ENCODE measurements around the gene ACIN1.

- TF ChIP-seq CTCF (IDR thresholded peaks at IDR 0.05) (no peak), POLR2A (IDR thresholded peaks at IDR 0.05) (no peak)
Observed at GRCh38 chr14:23127861-23128260, 32.9 kb upstream of the ACIN1 start.

Measured in testis (tissue), 2 donors.